Osteoblast (primary cell): Measurements from ENCODE around the gene BPHL. TPM values are rescaled to one million over a fixed set of nuclear protein-coding genes. Genes with fewer than 3 reads are reported as not detected.

Source experiments
- DNase-seq: peaks from one replicate; pipeline ENCODE4 v3.0.0; 2011; ENCODE audit warnings: low spot score, mixed read lengths; ENCODE audit not compliant: insufficient read length; ENCODE audit errors: missing footprints
- H2AFZ ChIP-seq: 2 replicates; pipeline ENCODE4 v1.6.0; 2011; ENCODE audit warnings: mild to moderate bottlenecking, low read length
- H3K27ac ChIP-seq: 2 replicates; pipeline ENCODE4 v1.5.1; 2011; ENCODE audit warnings: mild to moderate bottlenecking, low read depth, low read length, moderate library complexity
- H3K27me3 ChIP-seq: 2 replicates; pipeline ENCODE4 v1.6.0; 2012; ENCODE audit warnings: mild to moderate bottlenecking, control low read depth, inconsistent platforms, low read length, moderate library complexity; ENCODE audit not compliant: insufficient read depth
- H3K36me3 ChIP-seq: 2 replicates; pipeline ENCODE4 v1.5.1; 2011; ENCODE audit warnings: mild to moderate bottlenecking, low read length, control low read depth, moderate library complexity; ENCODE audit not compliant: insufficient read depth
- H3K4me1 ChIP-seq: 2 replicates; pipeline ENCODE4 v1.5.1; 2011; ENCODE audit warnings: mild to moderate bottlenecking, low read length, control low read depth, moderate library complexity; ENCODE audit not compliant: insufficient read depth
- H3K4me2 ChIP-seq: 2 replicates; pipeline ENCODE4 v1.6.0; 2011; ENCODE audit warnings: mild to moderate bottlenecking, low read length; ENCODE audit not compliant: insufficient read depth
- H3K4me3 ChIP-seq: fragments of 200-600 bp; sonication (generic); 3 replicates; pipeline ENCODE4 v1.5.1; 2012; ENCODE audit warnings: mild to moderate bottlenecking, low read length, inconsistent platforms; ENCODE audit not compliant: insufficient read depth
- H3K79me2 ChIP-seq: 2 replicates; pipeline ENCODE4 v1.6.0; 2012; ENCODE audit warnings: mild to moderate bottlenecking, low read length, control low read depth, inconsistent platforms; ENCODE audit not compliant: insufficient read depth
- H3K9me3 ChIP-seq: 2 replicates; pipeline ENCODE4 v1.5.1; 2011; ENCODE audit warnings: low read depth, low read length, control low read depth
- H4K20me1 ChIP-seq: 2 replicates; pipeline ENCODE4 v1.6.0; 2012; ENCODE audit warnings: mild to moderate bottlenecking, low read length, control low read depth; ENCODE audit not compliant: insufficient read depth
- CTCF ChIP-seq: IDR thresholded peaks from 2 replicates; pipeline ENCODE4 v1.5.1; 2011; ENCODE audit warnings: mild to moderate bottlenecking, low read depth, low read length, moderate library complexity; ENCODE audit errors: extremely low read depth
- total RNA-seq: library from RNA; depleted of rRNA; stranded (reverse); fragments of >200 nt; gene quantifications from 2 replicates; pipeline ENCODE4 v1.2.3, GENCODE V29; 2012

The BPHL gene
- total RNA-seq, 1 donor = 19.9 TPM

- no peaks in the 10 kb centered on the region for H4K20me1 ChIP-seq
- H2AFZ ChIP-seq = peak overlapping the region; percentile 8
- peak; percentile 87 for DNase-seq
- no peaks in the 10 kb centered on the region for H3K9me3 ChIP-seq
- no peak for TF ChIP-seq CTCF
- peaks cover 8% of the 10 kb centered on the region for H3K79me2 ChIP-seq
- no peak overlapping the region for H3K4me3 ChIP-seq
- H3K36me3 ChIP-seq = peaks cover 37% of the 10 kb centered on the region
- no peaks in the 10 kb centered on the region for H3K27me3 ChIP-seq
- H3K4me2 ChIP-seq = peak overlapping the region; percentile 2
- H3K27ac ChIP-seq = peak overlapping the region; percentile 32
- peaks cover 13% of the 10 kb centered on the region for H3K4me1 ChIP-seq
These were observed 30.1 kb upstream of the BPHL start for GRCh38 chr6:3088446-3088845.

GRCh38 chr6:3088968-3089367 lies 29.5 kb upstream of the BPHL start:
- Histone ChIP-seq H3K4me2 (peak overlapping the region; percentile 2), H3K36me3 (peaks cover 34% of the 10 kb centered on the region), H3K27ac (peak overlapping the region; percentile 32), H4K20me1 (no peaks in the 10 kb centered on the region), H3K79me2 (peaks cover 6% of the 10 kb centered on the region), H3K9me3 (no peaks in the 10 kb centered on the region), H2AFZ (peak overlapping the region; percentile 8), H3K27me3 (no peaks in the 10 kb centered on the region), H3K4me1 (peaks cover 13% of the 10 kb centered on the region), H3K4me3 (no peak overlapping the region)
- no peak for DNase-seq
- no peak for TF ChIP-seq CTCF

GRCh38 chr6:3090013-3090412 lies 28.5 kb upstream of the BPHL start:
- Histone ChIP-seq H2AFZ (no peak overlapping the region), H3K36me3 (peaks cover 36% of the 10 kb centered on the region), H4K20me1 (no peaks in the 10 kb centered on the region), H3K4me1 (peaks cover 13% of the 10 kb centered on the region), H3K79me2 (peaks cover 4% of the 10 kb centered on the region), H3K27ac (no peak overlapping the region), H3K27me3 (no peaks in the 10 kb centered on the region), H3K4me2 (no peak overlapping the region), H3K4me3 (no peak overlapping the region), H3K9me3 (no peaks in the 10 kb centered on the region)
- DNase-seq = no peak
- TF ChIP-seq CTCF = no peak

GRCh38 chr6:3094815-3095214 lies 23.7 kb upstream of the BPHL start:
- Histone ChIP-seq H3K79me2 (no peaks in the 10 kb centered on the region), H4K20me1 (no peaks in the 10 kb centered on the region), H3K4me2 (no peak overlapping the region), H3K9me3 (no peaks in the 10 kb centered on the region), H3K27me3 (no peaks in the 10 kb centered on the region), H3K4me3 (no peak overlapping the region), H2AFZ (no peak overlapping the region), H3K4me1 (no peaks in the 10 kb centered on the region), H3K27ac (no peak overlapping the region), H3K36me3 (peaks cover 47% of the 10 kb centered on the region)
- no peak for TF ChIP-seq CTCF
- DNase-seq = no peak
